Midbrain (tissue), 1 donor: ENCODE results near the gene IPO5.
"Not testable (repeated sequence)": the region's sequence is repeated elsewhere in the genome, so short reads cannot be mapped to it uniquely, and the experiment has no call there.

Experiments used
- DNase-seq: peaks from one replicate; lab custom pipeline; 2025; lab: John Stamatoyannopoulos, UW

The IPO5 gene

GRCh38 chr13:97949316-97949715 lies 4.2 kb upstream of the IPO5 start:
- DNase-seq = not testable (repeated sequence)

GRCh38 chr13:97951376-97951775 lies 2.1 kb upstream of the IPO5 start:
- DNase-seq = no peak

DNA sequence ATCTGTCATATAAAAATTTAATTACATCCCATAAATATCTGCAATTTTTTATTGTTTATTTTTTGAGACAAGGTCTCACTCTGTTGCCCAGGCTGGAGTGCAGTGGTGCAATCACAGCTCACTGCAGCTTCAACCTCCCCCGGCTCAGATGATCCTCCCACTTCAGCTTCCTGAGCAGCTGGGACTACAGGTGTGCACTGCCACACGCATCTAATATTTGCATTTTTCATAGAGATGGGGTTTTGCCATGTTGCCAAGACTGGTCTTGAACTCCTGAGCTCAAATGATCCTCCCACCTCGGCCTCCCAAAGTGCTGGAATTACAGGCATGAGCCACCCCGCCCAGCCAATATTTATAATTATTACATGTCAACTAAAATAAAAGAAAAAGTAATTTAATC lies 644 bp upstream of the IPO5 start:
- DNase-seq = not testable (repeated sequence)

- DNase-seq = no peak
These were observed 7.9 kb downstream of the IPO5 start for GRCh38 chr13:97961340-97961739.

DNA sequence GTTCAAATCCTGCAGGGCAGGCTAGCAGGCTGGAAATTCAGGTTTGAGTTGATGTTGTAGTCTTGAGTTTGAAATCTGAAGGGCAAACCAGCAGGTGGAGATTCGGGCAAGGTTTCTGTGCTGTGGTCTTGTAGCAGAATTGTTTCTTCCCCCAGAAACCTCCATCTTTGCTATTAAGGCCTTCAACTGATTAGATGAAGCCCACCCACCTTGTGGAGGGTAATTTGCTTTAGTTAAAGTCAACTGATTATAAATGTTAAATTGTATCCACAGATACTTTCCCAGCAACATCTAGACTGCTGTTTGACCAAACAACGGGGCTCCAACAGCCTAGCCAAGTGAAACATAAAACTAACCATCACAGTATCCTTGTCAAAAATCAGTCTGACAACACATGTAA lies 9.4 kb downstream of the IPO5 start:
- no peak for DNase-seq

DNA sequence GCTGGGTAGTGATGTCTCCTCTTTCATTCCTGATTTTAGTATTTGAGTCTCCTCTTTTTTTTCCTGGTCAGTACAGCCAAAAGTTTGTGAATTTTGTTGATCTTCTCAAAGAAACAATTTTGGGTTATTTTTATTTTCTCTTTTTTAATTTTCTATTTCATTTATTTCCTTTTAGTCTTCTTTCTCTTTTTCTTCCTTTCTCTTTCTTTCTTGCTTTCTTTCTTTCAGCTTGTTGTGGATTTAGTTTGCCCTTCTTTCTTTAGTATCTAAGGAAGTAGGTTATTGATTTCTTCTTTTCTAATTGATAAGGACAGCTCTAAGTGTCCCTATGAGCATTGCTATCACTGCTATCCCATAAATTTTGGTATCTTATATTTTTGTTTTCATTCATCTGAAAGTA lies 13.8 kb downstream of the IPO5 start:
- no peak for DNase-seq

DNA sequence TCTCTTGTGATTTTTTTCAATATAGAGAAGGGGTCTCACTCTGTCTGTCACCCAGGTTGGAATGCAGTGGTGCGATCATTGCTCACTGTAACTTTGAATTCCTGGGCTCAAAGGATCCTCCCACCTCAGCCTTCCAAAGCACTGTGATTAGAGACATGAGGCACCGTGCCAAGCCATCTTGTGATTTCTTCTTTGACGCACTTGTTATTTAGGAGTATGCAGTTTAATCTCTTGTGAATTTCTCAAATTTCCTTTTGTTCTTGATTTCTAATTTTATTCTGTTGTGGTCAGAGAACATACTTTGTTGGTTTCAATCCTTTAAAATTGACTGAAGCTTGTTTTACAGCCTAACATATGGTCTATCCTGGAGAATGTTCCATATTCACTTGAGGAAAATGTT lies 14.5 kb downstream of the IPO5 start:
- no peak for DNase-seq

GRCh38 chr13:97971519-97971918 lies 18.0 kb downstream of the IPO5 start:
- no peak for DNase-seq

DNA sequence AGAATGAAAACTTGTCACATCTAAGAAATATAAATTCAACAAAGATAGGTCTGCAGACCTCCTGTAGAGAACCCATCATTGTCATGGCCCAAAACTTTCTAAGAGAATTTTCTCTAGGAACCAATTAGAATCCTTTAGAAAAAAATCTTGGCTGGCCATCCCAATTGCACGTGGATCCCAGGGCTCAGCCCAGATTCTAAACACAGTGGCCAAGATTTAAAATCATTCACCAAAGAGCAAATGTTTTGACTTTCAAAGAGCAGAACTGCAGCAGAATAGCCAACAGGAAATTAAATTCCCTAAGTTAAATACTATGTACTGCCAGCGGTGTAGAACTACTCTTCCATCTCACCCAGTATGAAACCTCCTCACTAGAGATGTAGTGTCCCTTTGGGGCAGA lies 21.3 kb downstream of the IPO5 start:
- no peak for DNase-seq

- peak; percentile 26 for DNase-seq
These were observed 21.9 kb downstream of the IPO5 start for GRCh38 chr13:97975280-97975847.

DNA sequence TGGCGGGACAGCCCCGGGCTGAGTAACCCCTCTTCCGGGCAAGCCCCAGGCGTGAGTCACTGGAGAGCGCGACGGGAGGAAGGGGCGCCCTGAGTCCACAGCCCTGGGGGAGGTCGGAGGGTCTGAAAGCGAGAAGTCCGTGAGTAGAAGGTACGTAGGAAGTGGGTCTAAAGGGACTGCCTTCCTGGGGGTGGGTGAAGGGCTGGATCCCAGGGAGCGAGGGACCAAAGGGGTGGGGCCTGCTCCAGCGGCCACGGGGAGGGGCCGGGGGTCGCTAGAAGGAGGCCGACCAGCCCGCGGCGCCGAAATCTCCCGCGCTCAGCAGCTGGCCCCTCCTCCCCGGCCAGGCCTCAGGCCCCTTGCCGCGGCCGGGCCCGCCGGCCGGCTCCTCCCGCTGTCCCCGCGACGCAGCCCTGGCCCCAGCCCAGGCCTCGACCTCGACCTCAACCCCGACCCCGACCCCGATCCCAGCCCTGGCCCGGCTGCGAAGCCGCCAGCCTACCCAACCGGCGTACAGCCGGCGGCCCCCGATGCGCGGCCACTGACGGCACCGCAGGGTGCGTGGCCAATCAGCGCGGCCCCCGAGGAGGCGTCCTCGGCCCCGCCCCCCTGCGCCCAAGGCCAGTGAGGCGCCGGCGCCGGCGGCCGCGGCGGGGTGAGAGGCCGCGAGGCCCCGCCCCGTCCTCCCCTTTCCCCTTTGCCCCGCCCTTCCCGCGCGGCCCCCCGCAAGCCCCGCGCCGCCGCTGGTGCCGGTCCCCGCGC lies 22.6 kb downstream of the IPO5 start:
- DNase-seq = peak; percentile 94

DNA sequence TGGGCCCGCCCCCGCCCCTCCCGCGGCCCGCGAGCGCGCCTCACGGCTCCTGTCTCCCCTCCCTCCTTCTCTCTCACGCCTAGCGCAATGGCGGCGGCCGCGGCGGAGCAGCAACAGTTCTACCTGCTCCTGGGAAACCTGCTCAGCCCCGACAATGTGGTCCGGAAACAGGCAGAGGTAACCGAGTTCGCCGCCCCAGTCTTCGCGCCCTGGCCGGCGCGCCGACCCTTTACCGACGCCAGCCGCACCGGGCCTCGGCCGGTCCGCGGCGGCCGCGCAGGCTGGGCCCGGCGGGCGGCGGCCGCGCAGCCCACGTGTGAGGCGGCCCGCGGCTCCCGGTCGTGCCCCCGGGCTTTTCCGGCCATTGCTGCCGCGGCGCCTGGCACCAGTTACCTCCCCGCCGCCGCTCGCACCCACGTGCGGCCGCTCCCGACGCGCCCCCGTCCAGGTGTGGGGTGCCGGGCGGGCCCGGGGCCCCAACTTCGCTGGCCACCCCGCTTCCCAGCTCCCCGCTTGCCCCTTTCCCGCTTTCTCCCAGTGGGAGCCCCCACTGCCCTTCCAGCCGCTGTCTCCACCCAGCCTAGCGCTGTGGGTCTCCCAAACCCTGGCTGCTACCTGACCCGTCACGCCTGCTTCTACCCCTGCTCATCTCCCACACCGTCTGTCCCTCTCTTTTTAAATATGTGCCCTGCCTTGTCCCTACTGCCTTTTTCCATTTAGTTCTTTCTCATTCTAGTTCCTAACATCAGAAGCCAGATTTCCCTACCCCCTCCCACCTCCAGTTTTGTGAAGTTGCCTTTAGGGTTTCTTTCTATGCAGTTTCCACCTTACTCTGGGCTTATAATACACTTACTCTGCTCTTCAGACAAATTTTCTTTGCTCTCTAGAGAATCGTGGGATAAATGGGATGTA lies 23.4 kb downstream of the IPO5 start:
- DNase-seq = peak; percentile 15

GRCh38 chr13:97977982-97978381 lies 24.5 kb downstream of the IPO5 start:
- DNase-seq = no peak

- DNase-seq = no peak
These were observed 25.2 kb downstream of the IPO5 start for GRCh38 chr13:97978651-97979050.

DNA sequence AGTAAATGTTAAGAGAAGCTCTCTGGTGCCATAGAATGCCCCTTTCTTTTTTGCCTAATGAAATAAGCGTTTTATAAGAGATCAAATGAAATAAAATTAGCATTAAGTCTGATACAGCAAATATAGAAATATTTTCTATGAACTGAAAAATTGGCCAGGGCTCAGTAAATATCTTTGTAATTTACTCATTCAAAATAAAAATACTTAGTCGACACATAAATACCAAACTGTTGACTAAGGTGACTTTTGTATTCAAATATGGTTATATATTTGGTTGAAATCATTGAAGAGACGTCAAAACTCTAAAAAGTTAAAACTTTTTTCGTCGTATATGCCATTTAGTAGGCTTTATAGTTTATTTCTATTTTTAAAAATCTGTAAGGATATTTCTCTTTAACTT lies 25.6 kb downstream of the IPO5 start:
- no peak for DNase-seq

- no peak for DNase-seq
These were observed 26.1 kb downstream of the IPO5 start for GRCh38 chr13:97979556-97979955.

DNA sequence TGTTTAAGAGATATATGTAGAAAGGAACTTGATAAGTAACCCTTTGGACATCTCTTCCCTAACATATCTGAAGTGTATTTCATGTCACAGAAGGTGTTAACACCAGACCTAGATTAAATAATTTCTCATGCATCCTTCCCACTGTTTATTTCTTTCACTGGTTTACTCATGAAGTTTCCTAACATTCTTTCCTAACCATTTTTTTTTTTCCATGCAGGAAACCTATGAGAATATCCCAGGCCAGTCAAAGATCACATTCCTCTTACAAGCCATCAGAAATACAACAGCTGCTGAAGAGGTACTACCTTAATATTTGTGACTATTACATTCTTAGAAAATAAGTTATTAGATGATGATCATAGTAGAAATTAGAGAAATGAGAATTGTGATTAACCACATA lies 28.8 kb downstream of the IPO5 start:
- no peak for DNase-seq

DNA sequence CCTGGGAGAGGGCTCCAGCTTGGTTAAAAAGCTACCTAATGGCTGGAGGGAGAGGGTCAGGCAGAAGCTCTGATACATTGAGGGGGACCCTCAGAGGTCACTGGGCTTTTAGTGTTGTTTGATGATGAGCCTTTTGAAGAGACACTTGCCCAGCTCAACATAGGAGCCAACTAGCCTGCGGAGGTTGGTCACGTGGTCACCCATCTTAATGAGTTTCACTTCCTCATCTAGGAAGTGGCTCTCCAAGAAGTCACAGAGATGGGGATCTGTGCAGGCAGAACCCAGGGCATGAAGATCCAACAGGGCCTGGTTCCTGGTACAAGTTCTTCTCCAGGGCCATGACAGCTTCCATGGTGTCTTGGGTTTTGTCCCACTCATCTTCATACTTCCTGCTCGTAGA lies 33.4 kb downstream of the IPO5 start:
- peak; percentile 20 for DNase-seq

- DNase-seq = no peak
These were observed 46.2 kb downstream of the IPO5 start for GRCh38 chr13:97999653-98000052.

DNA sequence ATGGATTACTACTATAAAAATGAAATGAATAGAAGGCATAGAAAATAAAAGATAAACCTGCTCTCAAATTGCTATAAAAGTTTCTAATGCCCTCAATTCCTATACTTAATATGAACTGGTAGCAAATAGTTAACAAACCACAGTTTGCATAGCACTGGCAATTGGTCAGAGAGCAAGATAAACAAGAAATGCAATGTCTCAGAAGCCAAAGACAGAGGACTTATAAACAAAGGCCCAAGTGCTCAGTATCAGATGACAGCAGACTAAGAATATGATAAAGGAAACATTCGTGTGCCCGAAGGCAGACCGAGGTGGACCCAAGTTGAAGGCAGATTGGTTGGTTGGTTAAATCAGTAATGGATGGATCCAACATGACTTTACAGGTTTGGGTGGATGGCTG lies 50.6 kb downstream of the IPO5 start:
- no peak for DNase-seq

DNA sequence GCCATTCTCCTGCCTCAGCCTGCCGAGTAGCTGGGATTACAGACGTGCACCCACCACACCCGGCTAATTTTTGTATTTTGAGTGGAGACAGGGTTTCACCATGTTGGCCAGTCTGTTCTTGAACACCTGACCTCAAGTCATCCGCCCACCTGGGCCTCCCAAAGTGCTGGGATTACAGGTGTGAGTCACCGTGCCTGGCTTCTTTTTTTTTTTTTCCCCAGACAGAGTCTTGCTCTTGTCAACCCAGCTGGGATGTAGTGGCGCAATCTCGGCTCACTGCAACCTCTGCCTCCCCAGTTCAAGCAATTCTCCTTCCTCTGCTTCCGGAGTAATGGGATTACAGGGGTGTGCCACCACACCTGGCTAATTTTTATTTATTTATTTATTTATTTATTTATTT lies 51.5 kb downstream of the IPO5 start:
- DNase-seq = not testable (repeated sequence)

DNA sequence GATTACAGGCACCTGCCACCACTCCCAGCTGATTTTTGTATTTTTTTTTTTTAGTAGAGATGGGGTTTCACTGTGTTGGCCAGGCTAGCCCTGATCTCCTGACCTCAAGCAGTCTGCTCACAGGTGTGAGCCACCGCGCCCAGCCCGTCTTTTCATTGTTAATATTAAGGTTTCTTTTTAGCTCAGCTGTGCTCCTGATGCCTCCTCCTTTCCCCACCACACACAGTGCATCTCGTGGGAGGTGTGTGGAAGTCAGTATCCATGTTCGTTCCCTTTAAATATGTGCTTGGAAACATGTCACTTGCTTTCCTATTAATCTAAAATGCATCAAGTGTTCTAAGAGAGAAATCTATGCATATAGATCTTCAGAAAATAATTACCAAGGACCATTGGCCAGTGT lies 53.5 kb downstream of the IPO5 start:
- no peak for DNase-seq

DNA sequence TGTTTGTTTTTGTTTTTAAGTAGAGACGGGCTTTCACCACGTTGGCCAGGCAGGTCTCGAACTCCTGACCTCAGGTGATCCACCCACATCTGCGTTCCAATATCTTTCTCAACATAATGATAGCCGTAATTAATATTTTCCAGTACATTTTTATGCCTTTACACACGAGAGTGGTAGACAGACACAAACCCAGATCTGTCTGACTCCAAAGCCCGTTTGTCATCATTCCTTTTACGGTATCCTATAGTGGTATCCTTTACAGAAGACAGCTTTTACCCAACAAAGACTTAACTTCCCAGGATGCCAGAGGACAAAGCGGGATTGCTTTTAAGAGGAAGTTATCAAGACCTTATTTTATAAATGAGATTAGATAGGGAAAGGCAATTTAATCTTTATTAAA lies 59.8 kb downstream of the IPO5 start:
- DNase-seq = no peak
